GM12874 (cell line): ENCODE measurements around the gene PSME1.

Experiments used
- CTCF ChIP-seq: IDR thresholded peaks from 2 replicates; pipeline ENCODE4 v1.5.1; 2011; ENCODE audit warnings: low read depth, mild to moderate bottlenecking, control low read depth, low read length, moderate library complexity; ENCODE audit not compliant: insufficient read depth

The PSME1 gene

DNA sequence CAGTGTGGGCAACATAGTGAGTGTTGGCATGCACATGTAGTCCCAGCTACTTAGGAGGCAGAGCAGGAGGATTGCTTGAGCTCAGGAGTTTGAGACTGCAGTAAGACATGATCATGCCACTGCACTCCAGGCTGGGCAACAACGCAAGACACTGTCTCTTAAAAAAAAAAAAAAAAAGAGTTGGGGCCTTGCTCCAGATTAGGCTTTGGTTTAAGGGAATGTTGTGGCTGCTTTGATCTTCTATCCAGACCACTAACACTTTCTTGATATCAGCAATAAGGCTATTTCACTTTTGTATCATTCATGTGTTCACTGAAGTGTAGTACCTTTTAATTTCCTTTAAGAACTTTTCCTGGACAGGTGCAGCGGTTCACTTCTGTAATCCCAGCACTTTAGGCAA lies 8.3 kb upstream of the PSME1 start:
- TF ChIP-seq CTCF = no peak

GRCh38 chr14:24129410-24129998 lies 6.5 kb upstream of the PSME1 start:
- no peak for TF ChIP-seq CTCF

DNA sequence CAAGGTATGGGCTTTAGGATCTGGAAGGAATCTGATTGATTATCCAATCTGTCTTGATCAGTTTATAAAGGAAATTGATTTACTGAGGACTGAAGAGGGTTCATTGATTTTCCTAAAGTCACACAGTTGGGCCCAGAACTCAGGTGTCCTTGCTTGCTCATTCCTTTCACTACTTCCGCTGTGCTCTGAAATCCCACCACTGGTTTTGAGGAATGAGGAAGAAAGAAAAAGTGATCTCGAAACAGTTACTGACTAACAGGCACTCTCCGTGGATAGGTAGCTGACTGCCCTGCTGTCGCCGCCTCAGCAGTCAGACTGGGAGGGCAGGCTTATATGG lies 5.6 kb upstream of the PSME1 start, which contains the start of gene FITM1:
Gene FITM1, plus strand, starts transcription at position 280 of the 337 bp plus-strand sequence. CDS start 905 bp downstream, outside the sequence.
- TF ChIP-seq CTCF = no peak

DNA sequence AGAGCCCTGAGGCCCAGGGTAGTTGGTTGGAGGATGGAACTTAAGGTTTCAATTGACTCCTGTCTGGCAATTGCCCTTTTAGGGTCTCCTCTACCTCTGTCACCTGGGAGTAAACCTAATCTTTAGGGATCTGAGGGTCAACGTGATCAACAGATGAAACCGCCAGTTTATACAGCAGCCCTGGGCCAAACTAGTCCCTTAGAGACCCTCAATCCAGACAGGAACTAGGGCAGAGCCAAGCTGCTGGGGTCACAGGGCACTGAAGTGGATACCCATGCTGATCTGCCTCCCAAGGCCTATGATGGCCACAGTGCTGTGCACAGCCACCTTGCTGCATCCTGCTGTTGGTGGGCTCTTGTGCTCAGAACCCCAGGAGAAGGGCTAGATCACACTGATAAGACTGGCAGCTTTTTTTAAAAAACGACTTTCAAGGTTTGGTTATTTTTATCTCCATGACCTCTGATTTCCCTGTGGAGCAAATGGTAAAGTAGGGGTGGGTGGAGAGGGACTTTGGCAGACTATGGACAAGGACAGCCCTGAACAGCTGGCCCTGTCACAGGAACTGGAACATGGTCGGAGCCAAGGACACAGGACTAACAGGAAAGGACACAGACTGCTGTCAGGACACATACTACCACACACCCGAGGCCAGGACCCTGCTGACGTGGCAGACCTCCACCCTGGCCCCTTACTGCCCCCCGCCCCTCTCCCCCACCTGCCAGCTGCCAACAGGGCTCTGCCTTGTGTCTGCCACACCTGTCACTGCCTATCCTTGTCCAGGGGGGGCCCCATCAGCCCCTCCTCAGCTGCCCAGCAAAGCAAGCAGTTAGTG lies 5.1 kb upstream of the PSME1 start:
- no peak for TF ChIP-seq CTCF

DNA sequence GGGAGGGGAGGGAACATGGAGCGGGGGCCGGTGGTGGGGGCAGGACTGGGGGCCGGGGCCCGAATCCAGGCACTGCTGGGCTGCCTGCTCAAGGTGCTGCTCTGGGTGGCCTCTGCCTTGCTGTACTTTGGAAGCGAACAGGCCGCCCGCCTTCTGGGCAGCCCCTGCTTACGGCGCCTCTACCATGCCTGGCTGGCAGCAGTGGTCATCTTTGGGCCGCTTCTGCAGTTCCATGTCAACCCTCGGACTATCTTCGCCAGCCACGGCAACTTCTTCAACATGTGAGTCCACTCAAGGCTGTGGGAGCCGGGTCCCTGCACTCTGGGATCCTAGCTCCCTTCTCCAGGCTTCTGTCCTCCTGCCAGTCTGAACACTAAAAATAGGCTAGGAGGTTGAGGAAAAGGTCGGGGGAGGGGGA lies 4.4 kb upstream of the PSME1 start:
- no peak for TF ChIP-seq CTCF

DNA sequence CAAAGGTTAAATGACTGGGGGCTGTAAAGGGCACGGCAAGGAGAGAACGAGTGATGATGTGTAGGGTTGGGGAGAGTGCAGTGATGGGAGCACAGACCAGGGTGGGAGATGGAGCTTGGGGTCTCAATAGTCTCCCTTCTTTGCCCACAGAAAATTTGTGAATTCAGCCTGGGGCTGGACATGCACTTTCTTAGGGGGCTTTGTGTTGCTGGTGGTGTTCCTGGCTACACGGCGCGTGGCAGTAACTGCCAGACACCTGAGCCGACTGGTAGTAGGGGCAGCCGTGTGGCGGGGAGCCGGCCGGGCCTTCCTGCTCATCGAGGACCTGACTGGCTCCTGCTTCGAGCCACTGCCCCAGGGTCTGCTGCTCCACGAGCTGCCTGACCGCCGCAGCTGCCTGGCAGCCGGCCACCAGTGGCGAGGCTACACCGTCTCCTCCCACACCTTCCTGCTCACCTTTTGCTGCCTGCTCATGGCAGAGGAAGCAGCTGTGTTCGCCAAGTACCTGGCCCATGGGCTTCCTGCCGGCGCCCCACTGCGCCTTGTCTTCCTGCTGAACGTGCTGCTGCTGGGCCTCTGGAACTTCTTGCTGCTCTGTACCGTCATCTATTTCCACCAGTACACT lies 3.8 kb upstream of the PSME1 start:
- TF ChIP-seq CTCF = no peak

- TF ChIP-seq CTCF = no peak
Measured at GRCh38 chr14:24132976-24133375, 3.0 kb upstream of the PSME1 start.
